Activated CD8-positive, alpha-beta T cell treated with anti-CD3 and anti-CD28 coated beads for 36 hours (primary cell): ENCODE results near the gene SUSD6. TPM values are rescaled to one million over a fixed set of nuclear protein-coding genes. Genes with fewer than 3 reads are reported as not detected.
"Not testable (repeated sequence)": the region's sequence is repeated elsewhere in the genome, so short reads cannot be mapped to it uniquely, and the experiment has no call there.

Source experiments
- ATAC-seq: fragments of 200-7000 bp; cut with Tn5 transposase; one replicate; pipeline ENCODE4 v1.10.0; 2021; ENCODE audit warnings: mild to moderate bottlenecking, moderate library complexity
- CTCF ChIA-PET: fragments of 350-600 bp; sonication (Branson Sonifier 250); formaldehyde crosslinking; loops from one replicate; lab custom pipeline; 2021; ENCODE audit warnings: antibody characterized with exemption; lab: Charles Lee
- POLR2A ChIA-PET: fragments of 350-600 bp; sonication (Branson Sonifier 250); formaldehyde crosslinking; loops from one replicate; lab custom pipeline; 2021; ENCODE audit warnings: antibody characterized with exemption; lab: Charles Lee
- DNase-seq: peaks from one replicate; pipeline ENCODE4 v3.0.0-alpha.2; 2020
- H3K27ac Mint-ChIP-seq: one replicate; pipeline ENCODE4 v1.8.0; 2021; ENCODE audit warnings: mild to moderate bottlenecking, mixed read lengths
- H3K27me3 Mint-ChIP-seq: one replicate; pipeline ENCODE4 v1.8.0; 2021; ENCODE audit warnings: mixed read lengths
- H3K36me3 Mint-ChIP-seq: one replicate; pipeline ENCODE4 v1.8.0; 2021; ENCODE audit warnings: low read depth, mixed read lengths
- H3K4me1 Mint-ChIP-seq: one replicate; pipeline ENCODE4 v1.8.0; 2021; ENCODE audit warnings: low read depth, mixed read lengths
- H3K4me3 Mint-ChIP-seq: one replicate; pipeline ENCODE4 v1.8.0; 2021; ENCODE audit warnings: mild to moderate bottlenecking, moderate library complexity, mixed read lengths
- H3K9me3 Mint-ChIP-seq: one replicate; pipeline ENCODE4 v1.8.0; 2021; ENCODE audit warnings: mixed read lengths
- CTCF ChIP-seq: fragments of 200-600 bp; IDR thresholded peaks from one replicate; pipeline ENCODE4 v1.8.0; 2022; ENCODE audit warnings: antibody characterized with exemption, mild to moderate bottlenecking
- intact Hi-C: fragments of 100-400 bp; cut with micrococcal nuclease; formaldehyde crosslinking; loops from one replicate; pipeline ENCODE4 v1.10.0; 2022
- total RNA-seq, 2 experiments: library from RNA; stranded (reverse); gene quantifications; one replicate each; pipeline ENCODE4 v1.2.3, GENCODE V29; 2021

The SUSD6 gene
- total RNA-seq, 2 experiments from 2014 or later, result 35.7 to 36.2 TPM

DNA sequence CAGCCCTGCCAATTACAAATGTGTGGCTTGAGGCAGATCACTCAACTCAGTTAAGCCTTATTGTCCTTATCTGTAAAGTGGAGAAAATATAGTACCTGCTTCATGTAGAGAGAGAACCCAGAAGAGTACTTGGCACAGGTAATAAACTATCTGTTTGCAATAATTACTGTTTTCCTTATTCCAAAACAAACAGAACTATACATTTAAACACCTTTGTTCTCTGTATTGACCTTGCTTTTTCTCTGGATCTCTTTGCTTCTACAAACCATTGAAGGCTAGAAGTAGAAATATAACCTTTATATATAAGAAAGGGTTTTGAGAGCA is 84.8 kb downstream of the SUSD6 start:
- DNase-seq, result no peak
- ChIA-PET CTCF (interaction anchor here (1.0 kb wide), 1 partner anchor 31 kb away, joined by 3 read pairs; no protein-coding TSS in a partner anchor), POLR2A (interaction anchor here (0.6 kb wide), 1 partner anchor 21 kb away, joined by 3 read pairs; no protein-coding TSS in a partner anchor)
- Mint-ChIP-seq H3K4me3 (no peak overlapping the region), H3K27ac (peak overlapping the region; percentile 31), H3K9me3 (no peaks in the 10 kb centered on the region), H3K27me3 (no peaks in the 10 kb centered on the region), H3K36me3 (peaks cover 15% of the 10 kb centered on the region), H3K4me1 (peaks cover 78% of the 10 kb centered on the region)
- no peak for ATAC-seq
- intact Hi-C loops, result no loop called here
- no peak for TF ChIP-seq CTCF

- H3K4me1 Mint-ChIP-seq, result peaks cover 81% of the 10 kb centered on the region
- CTCF ChIA-PET, result interaction anchor here (1.7 kb wide), 1 partner anchor 92 kb away, joined by 6 read pairs; no protein-coding TSS in a partner anchor
- no peaks in the 10 kb centered on the region for H3K9me3 Mint-ChIP-seq
- peaks cover 15% of the 10 kb centered on the region for H3K36me3 Mint-ChIP-seq
- no peaks in the 10 kb centered on the region for H3K27me3 Mint-ChIP-seq
- ATAC-seq, result peak; percentile 90
- POLR2A ChIA-PET, result no interaction called here
- no peak for TF ChIP-seq CTCF
- peak overlapping the region; percentile 33 for H3K27ac Mint-ChIP-seq
- intact Hi-C loops, result no loop called here
- H3K4me3 Mint-ChIP-seq, result no peak overlapping the region
- DNase-seq, result peak; percentile 61
These were observed 85.5 kb downstream of the SUSD6 start for GRCh38 chr14:69696633-69697557.

DNA sequence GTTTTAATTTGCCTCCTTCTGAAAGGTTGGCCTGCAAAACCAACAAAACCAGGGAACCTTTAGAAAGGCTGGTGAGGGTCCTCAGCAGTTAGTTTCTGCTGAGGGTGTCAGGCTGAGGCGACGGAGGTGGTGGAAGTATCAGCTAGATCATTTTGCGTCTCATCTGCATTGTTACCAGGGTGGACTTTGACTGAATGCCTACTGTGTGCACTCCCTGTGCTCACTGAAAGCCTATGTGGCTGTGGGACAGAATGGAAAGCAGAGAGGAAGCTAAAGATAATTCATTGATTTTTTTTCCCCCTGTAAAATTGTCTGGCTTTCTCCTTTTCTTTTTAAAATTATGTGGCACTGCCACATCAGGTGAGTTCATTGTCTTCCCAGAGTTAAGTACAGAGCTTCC is 87.2 kb downstream of the SUSD6 start:
- Mint-ChIP-seq H3K4me1 (peaks cover 87% of the 10 kb centered on the region), H3K36me3 (peaks cover 19% of the 10 kb centered on the region), H3K27me3 (no peaks in the 10 kb centered on the region), H3K27ac (no peak overlapping the region), H3K4me3 (no peak overlapping the region), H3K9me3 (no peaks in the 10 kb centered on the region)
- no peak for DNase-seq
- POLR2A ChIA-PET, result interaction anchor here (1.2 kb wide), 1 partner anchor 13 kb away, joined by 4 read pairs; no protein-coding TSS in a partner anchor
- intact Hi-C loops, result no loop called here
- TF ChIP-seq CTCF, result no peak
- CTCF ChIA-PET, result interaction anchor here (0.9 to 1.7 kb wide), 7 partner anchors 10 to 114 kb away, joined by 3 to 10 read pairs (median 5); no protein-coding TSS in a partner anchor
- no peak for ATAC-seq

- CTCF ChIA-PET, result interaction anchor here (0.8 to 1.6 kb wide), 8 partner anchors 10 to 115 kb away, joined by 3 to 10 read pairs (median 4); no protein-coding TSS in a partner anchor
- H3K27me3 Mint-ChIP-seq, H3K9me3 Mint-ChIP-seq, intact Hi-C loops, H3K27ac Mint-ChIP-seq, H3K4me3 Mint-ChIP-seq: not testable (repeated sequence)
- H3K4me1 Mint-ChIP-seq, result peaks cover 88% of the 10 kb centered on the region
- peak; percentile 19 for ATAC-seq
- POLR2A ChIA-PET, result interaction anchor here (0.7 to 1.0 kb wide), 2 partner anchors 10 to 338 kb away, joined by 3 read pairs; no protein-coding TSS in a partner anchor
- DNase-seq, result peak; percentile 64
- peaks cover 26% of the 10 kb centered on the region for H3K36me3 Mint-ChIP-seq
These were observed 87.8 kb downstream of the SUSD6 start for GRCh38 chr14:69699243-69699642.

DNA sequence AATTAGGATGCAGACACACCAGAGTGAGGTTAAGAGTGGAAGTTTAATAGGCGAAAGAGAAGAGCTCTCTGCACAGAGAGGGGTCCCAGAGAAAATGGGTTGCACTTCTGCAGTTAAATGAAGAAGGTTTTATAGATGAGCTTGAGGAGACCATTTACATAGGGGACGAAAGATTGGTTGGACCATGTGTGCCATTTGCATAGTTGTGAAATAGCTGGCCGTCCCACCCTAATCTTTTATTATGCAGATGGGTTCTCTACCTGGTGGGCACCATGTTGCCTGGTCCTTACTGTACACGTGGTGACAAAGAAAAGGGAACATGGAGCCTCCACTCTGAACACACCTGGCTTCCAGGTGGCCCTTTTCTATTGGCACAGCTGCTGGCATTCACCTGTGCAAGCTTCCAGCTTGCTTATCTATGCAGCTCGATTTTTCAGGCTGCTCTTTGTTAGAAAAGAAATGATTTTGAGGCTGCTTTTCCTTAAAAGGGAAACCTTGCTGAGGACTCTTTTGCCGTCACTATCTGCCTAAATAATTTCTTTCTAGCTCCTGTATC is 88.4 kb downstream of the SUSD6 start:
- CTCF ChIA-PET, result interaction anchor here (0.6 to 1.5 kb wide), 5 partner anchors 10 to 151 kb away, joined by 3 to 10 read pairs (median 4); no protein-coding TSS in a partner anchor
- DNase-seq (no peak), ATAC-seq (no peak)
- Mint-ChIP-seq H3K4me3 (no peak overlapping the region), H3K36me3 (peaks cover 30% of the 10 kb centered on the region), H3K27ac (no peak overlapping the region), H3K9me3 (no peaks in the 10 kb centered on the region), H3K27me3 (no peaks in the 10 kb centered on the region), H3K4me1 (peaks cover 82% of the 10 kb centered on the region)
- POLR2A ChIA-PET, result interaction anchor here (0.7 to 1.0 kb wide), 2 partner anchors 9 to 338 kb away, joined by 3 read pairs; no protein-coding TSS in a partner anchor
- intact Hi-C loops, result no loop called here
- no peak for TF ChIP-seq CTCF
